Fibroblast of the aortic adventitia (primary cell): ENCODE data around the gene SFXN3. TPM values are rescaled to one million over a fixed set of nuclear protein-coding genes. Genes with fewer than 3 reads are reported as not detected.

Experiments
- DNase-seq: peaks from one replicate; pipeline ENCODE4 v3.0.0-alpha.2; 2010; ENCODE audit warnings: low read depth
- H3K4me3 ChIP-seq: 2 replicates; pipeline ENCODE4 v1.5.1; 2011; ENCODE audit warnings: low read depth, mild to moderate bottlenecking, control low read depth, low read length, moderate library complexity
- total RNA-seq: library from RNA; depleted of rRNA; stranded (reverse); fragments of >200 nt; gene quantifications from 2 replicates; pipeline ENCODE4 v1.2.3, GENCODE V29; 2012; ENCODE audit warnings: low replicate concordance
- TF ChIP-seq, protein P1 (sequence below): IDR thresholded peaks from 2 replicates; pipeline ENCODE4 v1.5.1; 2011; ENCODE audit warnings: mild to moderate bottlenecking, low read length, control low read depth, inconsistent platforms; ENCODE audit not compliant: insufficient read depth

The SFXN3 gene
- total RNA-seq, 1 donor: 83.2 TPM

GRCh38 chr10:101011517-101012423 is 19.3 kb upstream of the SFXN3 start:
- TF ChIP-seq, protein P1, sequence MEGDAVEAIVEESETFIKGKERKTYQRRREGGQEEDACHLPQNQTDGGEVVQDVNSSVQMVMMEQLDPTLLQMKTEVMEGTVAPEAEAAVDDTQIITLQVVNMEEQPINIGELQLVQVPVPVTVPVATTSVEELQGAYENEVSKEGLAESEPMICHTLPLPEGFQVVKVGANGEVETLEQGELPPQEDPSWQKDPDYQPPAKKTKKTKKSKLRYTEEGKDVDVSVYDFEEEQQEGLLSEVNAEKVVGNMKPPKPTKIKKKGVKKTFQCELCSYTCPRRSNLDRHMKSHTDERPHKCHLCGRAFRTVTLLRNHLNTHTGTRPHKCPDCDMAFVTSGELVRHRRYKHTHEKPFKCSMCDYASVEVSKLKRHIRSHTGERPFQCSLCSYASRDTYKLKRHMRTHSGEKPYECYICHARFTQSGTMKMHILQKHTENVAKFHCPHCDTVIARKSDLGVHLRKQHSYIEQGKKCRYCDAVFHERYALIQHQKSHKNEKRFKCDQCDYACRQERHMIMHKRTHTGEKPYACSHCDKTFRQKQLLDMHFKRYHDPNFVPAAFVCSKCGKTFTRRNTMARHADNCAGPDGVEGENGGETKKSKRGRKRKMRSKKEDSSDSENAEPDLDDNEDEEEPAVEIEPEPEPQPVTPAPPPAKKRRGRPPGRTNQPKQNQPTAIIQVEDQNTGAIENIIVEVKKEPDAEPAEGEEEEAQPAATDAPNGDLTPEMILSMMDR: peak; percentile 51
- peak; percentile 23 for DNase-seq
- no peak overlapping the region for H3K4me3 ChIP-seq

GRCh38 chr10:101012525-101013364 is 18.3 kb upstream of the SFXN3 start:
- peak; percentile 91 for DNase-seq
- TF ChIP-seq, protein P1: peak; percentile 81
- H3K4me3 ChIP-seq: no peak overlapping the region

DNA sequence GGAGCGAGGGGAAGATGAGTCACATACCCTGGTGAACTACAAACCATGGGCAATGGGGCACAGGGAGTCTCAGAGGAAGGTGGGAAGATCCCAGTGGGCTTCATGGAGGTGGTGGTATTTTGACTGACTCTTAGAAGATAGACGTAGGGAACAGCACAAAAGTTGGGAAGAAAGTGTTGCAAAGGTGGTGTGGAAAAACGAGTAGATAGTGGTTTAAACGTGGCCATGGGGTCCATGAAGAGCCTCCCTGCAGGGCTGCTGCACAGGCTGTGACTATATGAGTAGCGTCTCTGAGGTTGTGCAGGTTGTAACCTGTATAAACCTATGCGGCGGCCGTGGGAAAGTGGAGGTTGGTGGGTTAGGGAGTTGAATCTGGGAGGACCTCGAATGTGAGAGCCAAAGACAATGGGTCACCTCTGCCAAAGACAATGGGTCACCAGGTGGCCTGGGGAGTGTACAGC is 17.6 kb upstream of the SFXN3 start:
- TF ChIP-seq, protein P1: no peak
- no peak for DNase-seq
- no peak overlapping the region for H3K4me3 ChIP-seq

GRCh38 chr10:101014230-101014884 is 16.7 kb upstream of the SFXN3 start:
- DNase-seq: peak; percentile 70
- H3K4me3 ChIP-seq: no peak overlapping the region
- TF ChIP-seq, protein P1: peak; percentile 97

GRCh38 chr10:101014966-101015581 is 16.0 kb upstream of the SFXN3 start:
- TF ChIP-seq, protein P1: no peak
- peak; percentile 86 for DNase-seq
- no peak overlapping the region for H3K4me3 ChIP-seq

DNA sequence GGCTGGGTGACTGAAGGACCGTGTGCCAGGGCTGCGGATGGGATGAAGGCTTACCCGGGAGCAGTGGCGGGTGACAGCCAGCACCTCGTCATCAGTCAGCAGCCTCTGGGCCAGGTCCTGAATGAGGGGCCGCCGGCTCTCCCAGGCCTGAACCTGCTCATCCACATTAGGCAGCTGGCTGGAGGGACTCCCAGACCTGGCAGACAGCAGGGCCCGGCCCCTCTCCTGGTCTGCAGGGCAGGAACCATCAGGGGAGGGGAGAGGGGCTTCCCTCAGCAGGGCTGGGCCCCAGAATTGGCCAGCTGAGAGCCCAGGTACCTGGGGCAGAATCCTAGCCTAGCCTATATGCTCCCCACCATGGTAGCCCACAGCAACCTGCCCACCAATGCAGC is 15.5 kb upstream of the SFXN3 start:
- DNase-seq: no peak
- TF ChIP-seq, protein P1: no peak
- H3K4me3 ChIP-seq: no peak overlapping the region
